Endometrial microvascular endothelial cells (primary cell): ENCODE measurements around the gene SH2D2A. TPM values are rescaled to one million over a fixed set of nuclear protein-coding genes. Genes with fewer than 3 reads are reported as not detected.
"Not testable (repeated sequence)": the region's sequence is repeated elsewhere in the genome, so short reads cannot be mapped to it uniquely, and the experiment has no call there.

Experiments
- in situ Hi-C: cut with HindIII; loops from 2 replicates; pipeline ENCODE4 v1.10.0; 2017; ENCODE audit warnings: low sequenced_read_pairs, low pct_unique_long_range_greater_than_20kb; ENCODE audit errors: inconsistent ontology term
- total RNA-seq: library from RNA; depleted of rRNA; stranded (reverse); fragments of >200 nt; gene quantifications from one replicate; pipeline ENCODE4 v1.2.3, GENCODE V29; 2015; ENCODE audit errors: inconsistent ontology term

SH2D2A gene
- total RNA-seq, 1 donor from 2014 or later: 0.19 TPM

DNA sequence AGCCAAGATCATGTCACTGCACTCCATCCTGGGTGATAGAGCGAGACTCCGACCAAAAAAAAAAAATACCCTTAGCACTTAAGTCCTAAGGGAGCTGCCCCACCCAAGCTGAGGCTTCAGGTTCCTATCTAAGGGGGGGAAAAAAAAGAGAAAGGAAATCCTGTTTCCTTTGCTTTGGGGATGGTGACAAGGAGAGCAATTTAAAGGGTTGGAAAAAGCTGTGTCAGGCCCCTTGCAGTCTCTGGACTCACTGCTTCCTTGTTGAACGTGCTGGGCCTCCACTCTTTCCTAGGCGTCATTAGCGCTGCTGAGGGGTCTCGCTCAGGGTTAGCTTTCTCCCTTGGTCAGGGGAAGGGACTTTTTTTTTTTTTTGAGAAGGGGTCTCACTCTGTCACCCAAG lies 31.2 kb downstream of the SH2D2A start:
- in situ Hi-C loops: no loop called here

DNA sequence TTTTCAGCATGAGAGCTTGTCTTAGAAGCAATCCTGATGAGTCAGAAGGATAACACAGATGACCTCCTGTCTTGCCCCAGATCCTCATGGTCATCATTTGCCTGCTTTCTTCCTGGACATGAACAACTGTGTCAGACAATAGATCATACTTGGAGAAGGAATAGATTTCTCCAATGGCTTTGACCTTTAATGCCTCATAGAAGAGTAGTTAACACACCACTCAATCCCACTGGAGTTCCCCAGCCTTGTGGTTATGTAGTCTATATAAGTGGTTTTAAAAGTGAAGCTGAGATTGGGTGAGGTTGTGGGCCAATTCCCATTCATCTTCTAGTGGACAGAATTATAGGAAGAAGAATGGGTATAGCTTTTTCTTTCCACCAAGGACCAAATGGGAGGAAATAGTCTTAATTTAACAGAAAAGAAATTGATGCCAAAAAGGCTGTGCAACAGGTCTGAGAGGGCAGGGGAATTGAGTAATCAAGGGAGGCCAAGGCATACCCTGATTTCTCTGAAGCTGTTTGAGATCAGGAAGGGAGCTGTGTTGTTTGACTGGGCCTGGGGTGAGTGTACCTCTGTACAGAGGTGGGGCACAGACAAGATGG lies 35.0 kb downstream of the SH2D2A start:
- in situ Hi-C loops: no loop called here

DNA sequence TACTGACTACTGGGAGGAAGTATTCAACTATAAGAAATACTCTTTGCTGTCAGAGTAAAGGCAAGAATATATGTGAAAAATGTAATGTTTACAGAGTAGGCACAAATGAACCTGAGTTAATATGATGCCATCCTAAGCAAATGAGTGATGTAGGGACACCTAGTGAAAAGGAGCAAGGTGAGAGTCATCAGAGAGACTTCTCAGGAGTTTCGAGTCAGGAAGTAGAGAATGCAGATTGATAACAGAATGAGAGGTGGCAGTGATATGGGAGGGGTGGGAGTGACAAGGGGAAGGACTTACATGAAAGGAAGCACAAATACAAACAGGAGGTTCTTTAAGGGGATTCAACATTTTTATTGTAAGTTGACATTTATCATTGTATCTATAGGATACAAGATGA lies 39.1 kb downstream of the SH2D2A start:
- in situ Hi-C loops: no loop called here

DNA sequence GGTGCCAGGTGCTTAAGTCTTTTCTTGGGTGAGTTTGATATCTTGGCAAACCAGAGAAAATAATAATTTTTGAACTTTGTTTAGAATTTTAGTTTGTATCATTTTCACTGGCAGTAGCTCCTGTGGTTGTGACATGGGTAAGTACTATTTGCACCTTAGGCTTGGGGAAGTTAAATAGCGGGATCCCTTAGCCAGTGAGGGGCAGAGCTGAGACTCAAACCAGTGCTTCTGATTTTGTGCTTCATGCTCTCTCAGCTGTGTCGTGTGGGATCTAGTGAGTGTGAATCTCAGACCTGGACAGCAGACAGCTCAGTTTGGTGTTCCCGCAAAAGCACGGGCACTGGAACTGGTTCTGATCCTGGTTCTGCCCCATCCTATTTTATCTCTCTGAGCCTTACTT lies 39.7 kb downstream of the SH2D2A start:
- in situ Hi-C loops: no loop called here

DNA sequence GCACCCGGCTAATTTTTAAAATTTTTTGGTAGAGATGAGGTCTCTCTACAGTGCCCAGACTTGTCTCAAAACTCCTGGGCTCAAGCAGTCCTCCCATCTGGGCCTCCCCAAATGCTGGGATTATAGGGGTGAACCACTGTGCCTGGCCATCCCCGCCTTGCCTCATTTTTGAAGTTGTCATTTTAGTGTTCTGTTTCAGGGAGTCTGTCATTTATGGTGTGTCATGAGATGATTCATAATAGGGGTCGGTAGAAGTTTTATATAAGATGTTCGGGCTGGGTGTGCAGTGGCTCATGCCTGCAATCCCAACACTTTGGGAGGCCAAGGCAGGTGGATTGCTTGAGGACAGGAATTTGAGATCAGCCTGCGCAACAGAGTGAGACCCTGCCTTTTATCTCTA lies 40.8 kb downstream of the SH2D2A start:
- in situ Hi-C loops: no loop called here

DNA sequence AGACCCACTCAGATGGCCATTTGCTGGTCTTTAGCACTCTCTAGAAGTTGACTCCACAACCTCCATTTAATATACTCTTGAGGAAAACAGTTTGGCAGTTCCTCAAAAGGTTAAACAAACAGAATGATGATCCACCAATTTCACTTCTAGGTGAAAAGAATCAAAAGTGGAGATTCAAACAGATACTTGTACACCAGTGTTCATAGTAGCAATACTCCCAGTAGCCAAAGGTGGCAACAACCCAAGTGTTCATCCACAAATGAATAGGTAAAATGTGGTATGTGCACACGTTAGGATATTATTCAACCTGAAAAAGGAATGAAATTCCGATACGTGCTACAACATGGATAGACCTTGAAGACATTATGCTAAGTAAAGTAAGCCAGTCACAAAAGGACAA lies 43.0 kb downstream of the SH2D2A start:
- in situ Hi-C loops: no loop called here

DNA sequence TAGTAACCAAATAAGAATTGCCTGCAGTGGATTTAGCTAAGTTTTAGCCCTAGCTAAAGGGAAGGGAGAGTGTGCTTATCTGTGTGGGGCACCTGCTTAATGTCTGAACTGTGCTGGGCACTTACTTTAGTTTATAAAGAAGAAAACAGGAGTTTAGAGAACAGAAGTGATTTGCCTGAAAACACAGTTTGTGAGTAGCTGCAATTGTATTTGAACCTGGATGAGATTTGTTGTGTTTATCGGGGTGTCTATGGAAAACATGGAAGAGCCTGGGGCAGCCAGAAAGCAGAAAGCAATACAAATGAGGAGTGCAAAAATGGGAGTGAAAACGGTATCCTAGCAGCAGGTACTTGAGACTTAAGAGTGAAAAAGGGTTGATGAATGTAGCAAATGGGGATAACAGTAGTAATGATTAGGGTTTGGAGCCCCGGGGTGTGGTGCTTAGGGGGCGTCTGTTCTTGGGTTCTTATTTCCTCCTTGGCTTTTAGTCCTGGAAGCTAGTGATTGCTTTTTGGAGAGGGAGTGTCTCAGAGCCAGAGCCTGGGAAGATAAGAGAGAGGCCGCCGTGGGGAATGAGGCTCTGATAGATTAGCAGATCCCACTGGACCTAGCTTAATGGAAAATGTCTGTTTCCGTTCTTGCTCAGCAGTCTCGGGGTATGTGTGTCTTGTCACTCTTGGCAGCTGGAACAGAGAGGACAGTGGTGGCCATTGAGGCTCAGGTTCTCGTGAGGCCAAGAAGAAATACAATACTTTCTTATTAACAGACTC lies 43.7 kb downstream of the SH2D2A start:
- in situ Hi-C loops: no loop called here

DNA sequence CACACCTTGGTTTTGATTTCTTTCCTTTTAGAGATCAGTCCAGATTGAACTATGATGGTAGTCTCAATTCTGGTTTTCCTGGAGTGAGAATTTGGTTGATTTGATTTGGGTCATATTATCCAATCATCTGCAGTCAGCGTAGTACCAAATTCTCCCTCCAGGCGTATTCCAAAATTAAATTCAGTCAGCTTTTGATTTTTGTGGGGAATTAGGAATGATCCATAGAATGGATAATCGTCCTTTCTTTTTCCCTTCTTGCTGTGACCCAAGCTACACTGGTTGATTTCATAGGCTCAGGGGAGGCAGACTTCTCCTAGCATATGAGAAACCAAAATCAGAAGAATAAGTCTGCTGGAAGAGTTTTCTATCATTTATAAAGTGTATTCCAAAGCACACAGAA lies 44.4 kb downstream of the SH2D2A start:
- in situ Hi-C loops: no loop called here

DNA sequence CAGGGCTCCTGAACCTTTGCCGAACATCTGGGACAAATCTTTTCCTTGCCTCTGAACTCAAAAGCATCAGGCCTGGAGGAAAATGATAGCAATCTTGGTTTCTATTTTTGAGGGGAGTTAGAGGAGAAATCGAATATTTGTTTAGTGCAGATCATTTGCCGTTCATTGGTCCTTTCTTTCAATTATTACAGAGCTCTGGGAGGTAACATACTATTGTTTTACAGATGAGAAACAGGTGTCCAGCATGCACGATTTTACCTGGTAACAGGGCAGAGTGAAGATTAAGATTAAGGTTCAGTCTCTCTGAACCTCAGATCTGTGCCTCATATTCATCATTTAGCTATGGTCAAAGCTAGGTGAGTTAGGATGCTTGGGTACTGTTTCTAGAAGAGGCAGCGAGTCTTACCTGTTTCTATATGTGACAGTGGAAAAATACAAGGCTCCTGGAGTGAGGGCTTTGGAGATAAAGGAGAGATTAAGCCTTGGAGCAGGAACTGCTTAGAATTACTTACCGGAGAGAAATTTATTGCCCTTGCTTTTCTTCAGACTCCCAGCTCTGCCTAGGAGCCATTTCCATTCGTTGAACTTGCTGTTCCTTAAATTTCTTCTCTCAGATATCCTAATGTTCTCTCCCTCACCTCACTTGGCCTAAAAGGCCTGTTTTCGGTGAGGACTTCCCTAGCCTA lies 47.9 kb downstream of the SH2D2A start:
- in situ Hi-C loops: no loop called here

DNA sequence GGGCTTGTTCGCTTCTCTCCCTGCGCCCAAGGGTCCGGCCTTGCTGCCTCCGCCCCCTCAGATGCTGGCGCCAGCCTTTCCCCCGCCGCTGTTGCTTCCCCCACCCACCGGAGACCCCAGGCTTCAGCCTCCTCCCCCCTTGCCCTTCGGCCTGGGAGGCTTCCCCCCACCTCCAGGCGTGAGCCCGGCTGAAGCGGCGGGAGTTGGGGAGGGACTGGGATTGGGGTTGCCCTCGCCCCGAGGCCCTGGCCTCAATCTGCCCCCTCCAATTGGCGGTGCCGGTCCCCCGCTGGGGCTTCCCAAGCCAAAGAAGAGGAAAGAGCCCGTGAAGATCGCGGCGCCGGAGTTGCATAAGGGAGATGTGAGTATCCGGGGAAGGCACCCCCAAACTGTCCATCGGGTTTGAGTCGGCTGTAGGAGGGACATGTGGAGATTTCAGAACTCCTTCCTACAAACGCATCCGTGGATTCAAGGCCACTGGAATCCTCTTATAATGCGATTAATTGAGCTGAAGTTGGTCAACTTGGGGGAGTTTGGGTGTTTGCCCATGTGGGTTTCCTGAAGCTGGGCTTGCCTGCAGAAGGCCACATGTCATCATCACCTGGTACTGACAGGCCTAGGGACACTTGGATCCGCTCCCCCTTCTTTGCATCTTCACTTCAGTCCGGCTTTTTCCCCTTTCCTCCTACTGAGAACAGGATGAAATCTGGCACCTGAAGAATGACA lies 48.6 kb downstream of the SH2D2A start:
- in situ Hi-C loops: no loop called here

DNA sequence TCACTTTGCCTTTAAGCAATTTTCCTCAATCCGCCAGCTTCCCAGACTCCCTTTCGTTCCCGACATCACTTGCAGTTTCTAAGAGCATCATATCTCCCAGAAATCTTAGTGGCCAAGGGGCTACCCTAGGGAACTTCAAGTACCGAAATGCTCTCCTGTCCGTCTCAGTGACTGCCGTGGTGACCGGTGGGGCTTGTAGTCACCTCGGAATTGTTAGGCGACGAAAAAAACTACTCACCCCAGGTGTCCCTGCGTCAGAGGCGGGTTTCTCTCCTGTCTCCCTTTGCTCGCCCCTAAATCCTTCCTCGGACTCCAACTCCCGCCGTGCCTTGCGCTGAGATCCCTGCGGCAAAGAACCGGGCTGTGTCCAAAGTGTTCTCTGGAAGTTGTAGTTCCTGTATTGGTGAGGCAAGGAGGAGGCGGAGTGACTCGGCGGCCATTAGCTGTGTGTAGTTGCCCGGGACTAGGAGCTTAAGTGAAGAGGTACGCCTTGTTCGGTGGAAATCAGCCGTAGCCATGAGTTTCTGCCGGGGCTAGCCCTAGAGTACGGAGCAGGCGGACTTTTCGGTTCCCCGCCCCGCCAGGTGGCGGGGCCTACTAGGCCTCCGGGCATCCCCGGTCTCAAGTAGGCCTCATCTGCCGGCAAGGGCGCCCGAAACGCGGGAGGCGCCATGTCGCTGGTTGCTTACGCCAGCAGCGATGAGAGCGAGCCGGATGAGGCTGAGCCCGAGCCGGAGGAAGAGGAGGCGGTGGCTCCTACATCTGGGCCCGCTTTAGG lies 49.4 kb downstream of the SH2D2A start, which contains the start of gene PRCC:
TSS of gene PRCC (plus strand) at position 435 of the 778 bp plus-strand sequence. CDS start at position 672, 237 bp downstream.
- in situ Hi-C loops: no loop called here

DNA sequence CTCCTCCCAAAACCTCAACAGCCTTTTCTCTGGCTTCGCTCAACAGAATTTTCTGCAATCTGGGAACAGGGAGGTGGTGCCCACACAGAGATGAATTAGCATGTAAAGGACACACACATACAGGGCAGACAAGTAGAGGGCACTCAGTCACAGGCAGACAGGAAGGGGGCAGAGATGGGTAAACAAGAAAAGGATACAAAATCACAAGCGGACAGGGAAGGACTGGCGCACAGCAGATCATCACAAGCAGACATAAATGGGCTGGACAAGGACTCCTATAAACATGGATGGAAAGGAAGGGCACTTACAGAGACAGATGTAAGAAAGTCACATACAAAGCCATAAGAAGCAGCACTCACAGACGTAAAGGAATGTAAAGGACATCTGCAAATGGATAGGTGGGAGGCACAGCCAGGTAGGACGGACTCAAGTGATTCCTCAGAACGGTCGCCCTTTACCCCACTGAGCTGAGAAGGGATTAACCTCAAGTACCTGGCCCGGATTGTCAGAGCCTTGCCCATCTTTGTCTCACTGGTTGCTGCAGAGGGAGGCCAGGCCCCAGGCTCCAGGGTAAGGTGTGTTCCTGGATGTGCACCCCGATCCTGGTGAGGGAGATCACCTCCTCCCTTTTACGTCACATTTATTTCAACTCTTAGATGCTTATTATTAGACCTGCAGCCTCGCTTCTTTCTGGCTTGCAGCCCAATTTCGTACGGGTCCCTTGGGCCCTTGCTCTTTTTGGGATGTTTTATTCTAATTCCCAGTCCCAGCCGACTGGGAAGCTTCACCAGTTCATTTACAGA lies 50.1 kb downstream of the SH2D2A start:
- in situ Hi-C loops: no loop called here

DNA sequence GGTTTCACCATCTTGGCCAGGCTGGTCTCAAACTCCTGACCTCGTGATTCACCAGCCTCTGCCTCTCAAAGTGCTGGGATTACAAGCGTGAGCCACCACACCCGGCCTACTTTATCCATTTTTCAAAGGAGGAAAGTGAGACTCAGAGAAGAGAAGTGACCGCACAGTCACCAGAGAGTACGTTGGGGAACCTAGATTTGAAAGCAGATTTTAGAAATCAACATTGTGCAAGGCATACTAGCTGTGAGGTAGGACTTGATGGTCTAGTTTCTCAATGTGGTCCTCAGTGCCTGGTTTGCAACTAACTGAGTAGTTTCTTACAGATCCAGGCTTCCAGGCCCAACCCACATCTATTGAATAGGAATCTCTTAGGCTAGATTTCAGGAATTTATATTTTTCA lies 51.0 kb downstream of the SH2D2A start:
- in situ Hi-C loops: no loop called here

DNA sequence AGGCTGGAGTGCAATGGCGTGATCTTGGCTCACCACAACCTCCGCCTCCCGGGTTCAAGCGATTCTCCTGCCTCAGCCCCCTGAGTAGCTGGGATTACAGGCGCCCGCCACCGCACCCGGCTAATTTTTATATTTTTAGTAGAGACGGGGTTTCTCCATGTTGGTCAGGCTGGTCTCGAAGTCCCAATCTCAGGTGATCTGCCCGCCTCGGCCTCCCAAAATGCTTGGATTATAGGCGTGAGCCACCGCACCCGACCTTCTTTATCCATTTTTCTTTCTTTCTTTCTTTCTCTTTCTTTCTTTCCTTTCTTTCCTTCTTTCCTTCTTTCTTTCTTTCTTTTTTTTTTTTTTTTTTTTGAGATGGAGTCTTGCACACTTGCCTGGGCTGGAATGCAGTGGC lies 51.5 kb downstream of the SH2D2A start:
- in situ Hi-C loops: not testable (repeated sequence)

DNA sequence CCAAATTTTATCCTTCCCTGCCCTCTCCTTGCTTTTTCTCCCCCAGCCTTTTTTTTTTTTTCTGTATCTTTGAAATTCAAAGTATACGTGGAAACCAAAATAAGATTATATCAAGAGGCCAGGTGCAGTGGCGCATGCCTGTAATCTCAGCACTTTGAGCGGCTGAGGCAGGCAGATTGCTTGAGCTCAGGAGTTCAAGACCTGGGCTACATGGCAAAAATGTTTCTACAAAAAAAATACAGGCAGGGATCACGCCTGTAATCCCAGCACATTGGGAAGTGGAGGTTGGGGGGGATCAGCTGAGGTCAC lies 55.9 kb downstream of the SH2D2A start:
- in situ Hi-C loops: no loop called here

DNA sequence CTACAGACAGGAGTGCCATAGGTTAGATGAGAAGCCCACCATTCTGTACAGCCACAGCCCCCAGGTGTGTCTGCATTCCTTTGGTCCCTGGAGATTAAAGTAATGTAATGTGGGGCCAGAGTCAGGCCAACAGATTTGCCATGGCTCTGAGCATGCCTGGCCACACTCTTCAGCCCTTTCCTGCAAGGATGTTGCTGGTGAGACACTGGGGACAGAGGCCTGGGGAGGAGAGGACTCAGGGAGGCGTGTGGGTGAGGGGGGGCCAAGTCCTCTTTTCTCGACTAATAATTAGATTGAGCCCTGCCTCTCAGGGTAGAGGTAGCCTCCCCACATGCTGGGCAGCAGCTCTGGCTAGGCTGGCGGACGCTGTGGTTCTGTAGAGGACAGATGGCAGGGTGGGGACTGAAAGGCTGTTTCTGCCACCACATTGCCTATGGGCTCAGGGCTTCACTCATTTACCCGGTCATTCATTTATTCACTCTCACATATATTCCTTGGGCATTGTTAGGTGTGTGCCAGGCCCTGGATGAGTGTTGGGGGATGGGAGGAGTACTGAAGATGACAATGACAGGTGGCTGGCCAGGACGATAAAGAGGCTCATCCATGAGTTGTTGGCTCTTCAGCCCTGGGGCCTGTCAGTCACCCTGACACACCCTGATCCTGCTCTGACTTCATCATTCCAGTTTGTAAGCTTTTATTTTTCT lies 56.4 kb downstream of the SH2D2A start:
- in situ Hi-C loops: no loop called here

DNA sequence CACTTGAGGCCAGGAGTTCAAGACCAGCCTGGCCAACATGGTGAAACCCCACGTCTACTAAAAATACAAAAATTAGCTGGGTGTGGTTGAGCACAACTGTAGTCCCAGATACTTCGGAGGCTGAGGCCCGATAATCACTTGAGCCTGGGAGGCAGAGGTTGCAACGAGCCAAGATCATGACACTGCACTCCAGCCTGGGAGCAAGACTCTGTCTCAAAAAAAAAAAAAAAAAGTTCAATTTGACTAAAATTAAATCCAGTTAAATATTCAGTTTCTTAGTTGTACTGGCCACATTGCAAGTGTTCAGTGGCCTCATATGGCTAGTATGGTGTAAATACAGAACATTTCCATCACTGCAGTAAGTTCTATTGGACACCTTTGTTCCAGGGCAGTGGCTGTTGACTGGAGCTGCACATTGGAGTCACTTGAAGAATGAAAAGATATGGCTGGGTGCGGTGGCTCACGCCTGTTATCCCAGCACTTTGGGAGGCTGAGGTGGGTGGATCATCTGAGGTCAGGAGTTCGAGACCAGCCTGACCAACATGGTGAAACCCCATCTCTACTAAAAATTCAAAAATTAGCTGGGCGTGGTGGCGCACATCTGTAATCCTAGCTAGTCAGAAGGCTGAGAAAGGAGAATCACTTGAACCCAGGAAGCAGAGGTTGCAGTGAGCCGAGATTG lies 58.9 kb downstream of the SH2D2A start:
- in situ Hi-C loops: not testable (repeated sequence)
